Neural progenitor cell (in vitro differentiated cells): Measurements from ENCODE around the gene CCT6B. TPM values are rescaled to one million over a fixed set of nuclear protein-coding genes. Genes with fewer than 3 reads are reported as not detected.

ENCODE experiments used
- DNase-seq: peaks from one replicate; pipeline ENCODE4 v3.0.0-alpha.2; 2016; ENCODE audit warnings: low spot score
- H2AFZ ChIP-seq: fragments of 200-600 bp; sonication (generic); replicated peaks from 2 replicates; pipeline ENCODE4 v1.6.1; 2016; ENCODE audit warnings: antibody characterized with exemption
- H3F3A ChIP-seq: fragments of 200-600 bp; sonication (generic); 2 replicates; pipeline ENCODE4 v1.6.1; 2016; ENCODE audit warnings: antibody characterized with exemption, low read depth
- H3K27ac ChIP-seq: fragments of 200-600 bp; sonication (generic); 2 replicates; pipeline ENCODE4 v1.5.1; 2016; ENCODE audit warnings: mild to moderate bottlenecking
- H3K27me3 ChIP-seq: fragments of 200-600 bp; sonication (generic); 2 replicates; pipeline ENCODE4 v1.6.1; 2016; ENCODE audit warnings: mild to moderate bottlenecking, moderate library complexity
- H3K36me3 ChIP-seq: fragments of 200-600 bp; sonication (generic); 2 replicates; pipeline ENCODE4 v1.5.1; 2016
- H3K4me1 ChIP-seq: fragments of 200-600 bp; sonication (generic); 2 replicates; pipeline ENCODE4 v1.6.1; 2016; ENCODE audit warnings: mixed run types
- H3K4me2 ChIP-seq: fragments of 200-600 bp; sonication (generic); 2 replicates; pipeline ENCODE4 v1.6.1; 2016
- H3K4me3 ChIP-seq: fragments of 200-600 bp; sonication (generic); 2 replicates; pipeline ENCODE4 v1.5.1; 2016
- H3K79me2 ChIP-seq: fragments of 200-600 bp; sonication (generic); 2 replicates; pipeline ENCODE4 v1.6.1; 2016; ENCODE audit warnings: low read depth
- H3K9ac ChIP-seq: fragments of 200-600 bp; sonication (generic); 2 replicates; pipeline ENCODE4 v1.6.1; 2016
- H3K9me3 ChIP-seq: fragments of 200-600 bp; sonication (generic); 2 replicates; pipeline ENCODE4 v1.5.1; 2016; ENCODE audit warnings: low read depth
- H4K20me1 ChIP-seq: fragments of 200-600 bp; sonication (generic); 2 replicates; pipeline ENCODE4 v1.6.1; 2016; ENCODE audit warnings: low read depth
- H3K27ac Mint-ChIP-seq: 3 replicates; pipeline ENCODE4 v1.8.0; 2021; ENCODE audit warnings: mixed read lengths
- H3K27me3 Mint-ChIP-seq: 2 replicates; pipeline ENCODE4 v1.8.0; 2022; ENCODE audit warnings: low read depth, mild to moderate bottlenecking, inconsistent platforms, moderate library complexity, mixed read lengths; ENCODE audit not compliant: insufficient read depth
- H3K36me3 Mint-ChIP-seq: 3 replicates; pipeline ENCODE4 v1.8.0; 2021; ENCODE audit warnings: mixed read lengths
- H3K4me1 Mint-ChIP-seq: 3 replicates; pipeline ENCODE4 v1.8.0; 2021; ENCODE audit warnings: mixed read lengths
- H3K4me3 Mint-ChIP-seq: 3 replicates; pipeline ENCODE4 v1.8.0; 2021; ENCODE audit warnings: mild to moderate bottlenecking, moderate library complexity, mixed read lengths
- H3K9me3 Mint-ChIP-seq: 3 replicates; pipeline ENCODE4 v1.8.0; 2020; ENCODE audit warnings: mixed read lengths
- EZH2 ChIP-seq: fragments of 200-600 bp; sonication (generic); IDR thresholded peaks from 2 replicates; pipeline ENCODE4 v1.6.1; 2017; ENCODE audit warnings: antibody characterized with exemption, mild to moderate bottlenecking, moderate library complexity
- EZH2phosphoT487 ChIP-seq: fragments of 200-600 bp; sonication (generic); IDR thresholded peaks from 2 replicates; pipeline ENCODE4 v1.6.1; 2017; ENCODE audit warnings: antibody characterized with exemption
- total RNA-seq: library from RNA; depleted of rRNA; stranded (reverse); fragments of >200 nt; gene quantifications from 2 replicates; pipeline ENCODE4 v1.2.3, GENCODE V29; 2015; ENCODE audit warnings: low replicate concordance
- TF ChIP-seq, protein P1 (sequence below): fragments of 200-600 bp; sonication (generic); IDR thresholded peaks from 2 replicates; pipeline ENCODE4 v1.5.1; 2017; ENCODE audit warnings: antibody characterized with exemption, mild to moderate bottlenecking

Gene CCT6B
- total RNA-seq, 1 donor from 2014 or later: 5.0 TPM

DNA sequence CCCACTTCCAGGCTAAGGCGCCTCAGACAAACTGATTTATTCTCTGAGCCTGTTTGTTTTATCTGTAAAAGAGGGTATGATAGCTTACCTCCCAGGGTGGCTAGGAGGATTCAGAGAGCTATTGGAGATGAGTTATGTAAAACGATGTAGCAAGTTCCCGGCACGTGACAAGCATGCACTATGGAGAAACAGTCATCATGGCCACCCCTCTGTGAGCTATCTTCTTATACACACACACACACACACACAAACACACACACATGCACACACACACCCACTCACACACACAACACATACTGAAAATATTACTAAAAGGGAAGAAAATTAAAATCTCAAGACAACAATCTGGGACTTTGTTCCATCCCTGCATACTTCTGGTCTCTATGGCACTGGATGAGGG, 66.3 kb downstream of the CCT6B start:
- no peak for DNase-seq
- Histone ChIP-seq H3K27ac (no peak overlapping the region), H3K4me2 (no peak overlapping the region), H3K79me2 (no peaks in the 10 kb centered on the region), H3K27me3 (peaks cover 59% of the 10 kb centered on the region), H3K4me1 (no peaks in the 10 kb centered on the region), H3K9me3 (no peaks in the 10 kb centered on the region), H2AFZ (no peak overlapping the region), H3K9ac (no peak overlapping the region), H3K36me3 (no peaks in the 10 kb centered on the region), H3F3A (no peaks in the 10 kb centered on the region), H4K20me1 (no peaks in the 10 kb centered on the region), H3K4me3 (no peak overlapping the region)
- Mint-ChIP-seq H3K9me3 (no peaks in the 10 kb centered on the region), H3K4me3 (no peak overlapping the region), H3K27me3 (peaks cover 8% of the 10 kb centered on the region), H3K4me1 (peaks cover 5% of the 10 kb centered on the region), H3K27ac (no peak overlapping the region), H3K36me3 (no peaks in the 10 kb centered on the region)
- TF ChIP-seq EZH2 (no peak), EZH2phosphoT487 (no peak)
- TF ChIP-seq, protein P1, sequence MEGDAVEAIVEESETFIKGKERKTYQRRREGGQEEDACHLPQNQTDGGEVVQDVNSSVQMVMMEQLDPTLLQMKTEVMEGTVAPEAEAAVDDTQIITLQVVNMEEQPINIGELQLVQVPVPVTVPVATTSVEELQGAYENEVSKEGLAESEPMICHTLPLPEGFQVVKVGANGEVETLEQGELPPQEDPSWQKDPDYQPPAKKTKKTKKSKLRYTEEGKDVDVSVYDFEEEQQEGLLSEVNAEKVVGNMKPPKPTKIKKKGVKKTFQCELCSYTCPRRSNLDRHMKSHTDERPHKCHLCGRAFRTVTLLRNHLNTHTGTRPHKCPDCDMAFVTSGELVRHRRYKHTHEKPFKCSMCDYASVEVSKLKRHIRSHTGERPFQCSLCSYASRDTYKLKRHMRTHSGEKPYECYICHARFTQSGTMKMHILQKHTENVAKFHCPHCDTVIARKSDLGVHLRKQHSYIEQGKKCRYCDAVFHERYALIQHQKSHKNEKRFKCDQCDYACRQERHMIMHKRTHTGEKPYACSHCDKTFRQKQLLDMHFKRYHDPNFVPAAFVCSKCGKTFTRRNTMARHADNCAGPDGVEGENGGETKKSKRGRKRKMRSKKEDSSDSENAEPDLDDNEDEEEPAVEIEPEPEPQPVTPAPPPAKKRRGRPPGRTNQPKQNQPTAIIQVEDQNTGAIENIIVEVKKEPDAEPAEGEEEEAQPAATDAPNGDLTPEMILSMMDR: no peak

DNA sequence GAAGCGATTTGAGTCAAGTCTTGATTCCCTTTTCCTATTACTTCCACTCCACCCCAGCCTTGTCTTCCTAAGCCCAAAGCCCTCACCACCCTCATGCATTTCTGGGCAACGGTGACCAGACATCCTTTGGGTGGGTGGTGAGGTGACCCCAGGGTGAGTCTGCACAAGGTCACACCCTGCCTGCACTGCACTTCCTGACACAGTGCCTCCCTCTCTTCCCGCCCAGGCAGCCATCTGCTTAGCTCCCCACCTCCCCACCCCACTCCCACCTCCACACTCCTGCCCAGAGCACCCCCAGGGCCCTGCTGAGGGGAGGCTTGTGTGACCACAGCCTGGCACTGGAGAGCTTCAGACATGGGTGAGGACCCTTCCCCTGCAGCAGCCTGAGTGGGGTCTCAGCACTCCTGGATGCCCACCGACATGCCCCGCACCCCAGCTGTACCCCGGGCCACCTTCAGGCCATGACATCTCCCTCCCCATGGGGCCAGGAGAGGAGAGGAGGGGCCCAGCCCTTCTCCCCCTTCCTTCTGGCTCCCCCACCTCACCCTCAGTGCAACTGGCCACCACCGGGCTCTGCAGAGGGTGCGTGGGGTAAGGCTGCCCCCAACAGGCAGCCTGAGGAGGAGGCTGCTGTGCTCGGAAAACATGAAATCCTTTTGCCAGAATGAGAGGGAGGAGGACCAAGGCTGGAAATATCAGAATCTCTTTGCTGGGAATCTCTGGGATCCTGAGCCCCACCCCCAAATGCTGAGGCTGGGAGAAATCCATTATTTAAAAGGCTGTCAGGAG, 68.6 kb downstream of the CCT6B start:
- H3F3A ChIP-seq: no peaks in the 10 kb centered on the region
- no peaks in the 10 kb centered on the region for H3K9me3 Mint-ChIP-seq
- H3K9ac ChIP-seq: no peak overlapping the region
- no peak overlapping the region for H2AFZ ChIP-seq
- H3K4me1 Mint-ChIP-seq: peaks cover 5% of the 10 kb centered on the region
- no peak overlapping the region for H3K4me2 ChIP-seq
- H3K27me3 Mint-ChIP-seq: peaks cover 10% of the 10 kb centered on the region
- H3K27me3 ChIP-seq: peaks cover 47% of the 10 kb centered on the region
- no peak overlapping the region for H3K4me3 ChIP-seq
- H3K36me3 Mint-ChIP-seq: no peaks in the 10 kb centered on the region
- TF ChIP-seq, protein P1: peak; percentile 93
- TF ChIP-seq EZH2phosphoT487: no peak
- H3K36me3 ChIP-seq: no peaks in the 10 kb centered on the region
- H3K4me1 ChIP-seq: no peaks in the 10 kb centered on the region
- H3K9me3 ChIP-seq: no peaks in the 10 kb centered on the region
- no peak overlapping the region for H3K27ac Mint-ChIP-seq
- peak; percentile 78 for DNase-seq
- H4K20me1 ChIP-seq: no peaks in the 10 kb centered on the region
- H3K27ac ChIP-seq: no peak overlapping the region
- no peaks in the 10 kb centered on the region for H3K79me2 ChIP-seq
- H3K4me3 Mint-ChIP-seq: no peak overlapping the region

DNA sequence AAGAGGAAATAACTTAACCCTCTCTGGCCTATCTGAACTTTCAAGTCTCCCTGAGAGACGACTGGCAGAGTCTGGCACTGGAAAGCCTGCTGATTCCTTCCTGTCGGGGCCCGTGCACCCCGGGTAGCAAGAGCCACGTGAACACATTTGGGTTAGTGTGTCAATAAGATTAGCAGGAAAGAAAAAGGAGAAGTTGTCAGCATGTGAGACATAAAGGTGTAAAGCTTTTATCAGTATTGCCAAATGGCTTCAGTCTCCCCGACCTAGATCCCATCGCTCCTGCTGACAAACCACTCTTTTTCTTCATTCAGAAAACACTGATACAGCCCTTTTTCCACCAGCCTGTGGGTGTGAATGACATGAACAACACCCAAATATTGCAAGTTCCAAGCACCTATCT, 74.4 kb downstream of the CCT6B start:
- Histone ChIP-seq H3K27ac (no peak overlapping the region), H4K20me1 (no peaks in the 10 kb centered on the region), H3K4me3 (no peak overlapping the region), H3K9me3 (no peaks in the 10 kb centered on the region), H2AFZ (no peak overlapping the region), H3K4me1 (peaks cover 28% of the 10 kb centered on the region), H3K79me2 (no peaks in the 10 kb centered on the region), H3K36me3 (no peaks in the 10 kb centered on the region), H3F3A (peaks cover 15% of the 10 kb centered on the region), H3K9ac (no peak overlapping the region), H3K4me2 (no peak overlapping the region), H3K27me3 (no peaks in the 10 kb centered on the region)
- Mint-ChIP-seq H3K9me3 (no peaks in the 10 kb centered on the region), H3K36me3 (no peaks in the 10 kb centered on the region), H3K4me3 (no peak overlapping the region), H3K27me3 (peaks cover 13% of the 10 kb centered on the region), H3K4me1 (peaks cover 40% of the 10 kb centered on the region), H3K27ac (peak overlapping the region; percentile 34)
- TF ChIP-seq EZH2 (no peak), EZH2phosphoT487 (no peak)
- TF ChIP-seq, protein P1: no peak
- DNase-seq: no peak
